ENCODE measurements around the gene CA5A. TPM values are rescaled to one million over a fixed set of nuclear protein-coding genes. Genes with fewer than 3 reads are reported as not detected.

The CA5A gene
- total and polyA plus RNA-seq, 2 of the 13 experiments (the other 11 are each of a cell fraction or from before 2014, with no cell fraction given): 66.8 to 106 TPM

DNA sequence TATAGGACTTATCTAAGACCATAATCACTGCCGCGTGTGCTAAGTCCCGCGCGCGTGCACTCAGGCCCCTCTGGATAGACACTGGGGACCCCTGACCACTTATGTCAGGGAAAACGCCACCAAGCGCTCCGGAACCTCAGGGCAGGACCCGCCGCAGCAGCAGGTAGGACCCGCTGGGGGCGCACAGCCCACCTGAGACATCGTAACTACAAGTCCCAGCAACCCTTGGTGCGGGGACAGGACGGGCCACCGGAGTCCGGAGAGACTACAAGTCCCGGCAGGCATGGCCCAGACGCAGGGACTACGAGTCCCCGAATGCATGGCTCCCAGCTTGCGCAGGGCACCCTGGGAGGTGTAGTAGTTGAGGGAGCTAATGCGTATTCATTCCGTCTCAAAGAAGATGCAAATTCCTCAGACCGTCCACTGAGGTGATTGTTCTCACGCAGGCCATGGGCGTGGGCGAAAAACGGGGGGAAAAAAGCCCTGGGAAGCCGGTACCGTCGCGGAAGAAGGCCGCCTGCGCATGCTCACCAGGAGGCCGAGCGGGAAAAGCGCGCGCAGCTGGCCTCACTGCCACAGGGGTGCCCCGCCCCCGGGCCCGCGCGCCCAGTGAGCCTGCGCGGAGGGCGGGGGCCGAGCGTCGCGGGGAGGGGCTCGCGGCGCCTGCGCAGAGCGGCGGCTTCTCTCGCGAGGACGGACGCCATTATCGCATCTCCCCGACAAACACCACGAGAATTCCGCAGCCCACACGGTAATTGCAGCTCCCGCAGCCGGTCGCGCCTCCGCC is 14.6 kb upstream of the CA5A start, which contains the start of gene BANP (continued):
- TF ChIP-seq EED (CRISPR knock-in tag; IDR thresholded peaks at IDR 0.05): 0 out of 2 replicates have a peak, but pooled peaks have one; percentile 55
- TF ChIP-seq, protein P1, sequence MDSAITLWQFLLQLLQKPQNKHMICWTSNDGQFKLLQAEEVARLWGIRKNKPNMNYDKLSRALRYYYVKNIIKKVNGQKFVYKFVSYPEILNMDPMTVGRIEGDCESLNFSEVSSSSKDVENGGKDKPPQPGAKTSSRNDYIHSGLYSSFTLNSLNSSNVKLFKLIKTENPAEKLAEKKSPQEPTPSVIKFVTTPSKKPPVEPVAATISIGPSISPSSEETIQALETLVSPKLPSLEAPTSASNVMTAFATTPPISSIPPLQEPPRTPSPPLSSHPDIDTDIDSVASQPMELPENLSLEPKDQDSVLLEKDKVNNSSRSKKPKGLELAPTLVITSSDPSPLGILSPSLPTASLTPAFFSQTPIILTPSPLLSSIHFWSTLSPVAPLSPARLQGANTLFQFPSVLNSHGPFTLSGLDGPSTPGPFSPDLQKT (CRISPR knock-in tag; IDR thresholded peaks at IDR 0.05; ENCODE audit: borderline replicate concordance): peak; percentile 73; the same call in 1 of the 2 replicates
- TF ChIP-seq, protein P2, sequence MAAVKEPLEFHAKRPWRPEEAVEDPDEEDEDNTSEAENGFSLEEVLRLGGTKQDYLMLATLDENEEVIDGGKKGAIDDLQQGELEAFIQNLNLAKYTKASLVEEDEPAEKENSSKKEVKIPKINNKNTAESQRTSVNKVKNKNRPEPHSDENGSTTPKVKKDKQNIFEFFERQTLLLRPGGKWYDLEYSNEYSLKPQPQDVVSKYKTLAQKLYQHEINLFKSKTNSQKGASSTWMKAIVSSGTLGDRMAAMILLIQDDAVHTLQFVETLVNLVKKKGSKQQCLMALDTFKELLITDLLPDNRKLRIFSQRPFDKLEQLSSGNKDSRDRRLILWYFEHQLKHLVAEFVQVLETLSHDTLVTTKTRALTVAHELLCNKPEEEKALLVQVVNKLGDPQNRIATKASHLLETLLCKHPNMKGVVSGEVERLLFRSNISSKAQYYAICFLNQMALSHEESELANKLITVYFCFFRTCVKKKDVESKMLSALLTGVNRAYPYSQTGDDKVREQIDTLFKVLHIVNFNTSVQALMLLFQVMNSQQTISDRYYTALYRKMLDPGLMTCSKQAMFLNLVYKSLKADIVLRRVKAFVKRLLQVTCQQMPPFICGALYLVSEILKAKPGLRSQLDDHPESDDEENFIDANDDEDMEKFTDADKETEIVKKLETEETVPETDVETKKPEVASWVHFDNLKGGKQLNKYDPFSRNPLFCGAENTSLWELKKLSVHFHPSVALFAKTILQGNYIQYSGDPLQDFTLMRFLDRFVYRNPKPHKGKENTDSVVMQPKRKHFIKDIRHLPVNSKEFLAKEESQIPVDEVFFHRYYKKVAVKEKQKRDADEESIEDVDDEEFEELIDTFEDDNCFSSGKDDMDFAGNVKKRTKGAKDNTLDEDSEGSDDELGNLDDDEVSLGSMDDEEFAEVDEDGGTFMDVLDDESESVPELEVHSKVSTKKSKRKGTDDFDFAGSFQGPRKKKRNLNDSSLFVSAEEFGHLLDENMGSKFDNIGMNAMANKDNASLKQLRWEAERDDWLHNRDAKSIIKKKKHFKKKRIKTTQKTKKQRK (IDR thresholded peaks at IDR 0.05; ENCODE audit: low read length): no peak
- peak; percentile 62 for TF ChIP-seq NCOA2 (CRISPR knock-in tag; IDR thresholded peaks at IDR 0.05)
- no peak for TF ChIP-seq HOXA7 (CRISPR knock-in tag; IDR thresholded peaks at IDR 0.05)
- TF ChIP-seq E2F5 (CRISPR knock-in tag; conservative IDR thresholded peaks at IDR 0.05): peak; percentile 74; the same call in 1 of the 2 replicates
- TF ChIP-seq PBX2 (CRISPR knock-in tag; IDR thresholded peaks at IDR 0.05): no peak
- no peak for TF ChIP-seq ZBTB42 (CRISPR knock-in tag; IDR thresholded peaks at IDR 0.05)
- TF ChIP-seq, protein P3, sequence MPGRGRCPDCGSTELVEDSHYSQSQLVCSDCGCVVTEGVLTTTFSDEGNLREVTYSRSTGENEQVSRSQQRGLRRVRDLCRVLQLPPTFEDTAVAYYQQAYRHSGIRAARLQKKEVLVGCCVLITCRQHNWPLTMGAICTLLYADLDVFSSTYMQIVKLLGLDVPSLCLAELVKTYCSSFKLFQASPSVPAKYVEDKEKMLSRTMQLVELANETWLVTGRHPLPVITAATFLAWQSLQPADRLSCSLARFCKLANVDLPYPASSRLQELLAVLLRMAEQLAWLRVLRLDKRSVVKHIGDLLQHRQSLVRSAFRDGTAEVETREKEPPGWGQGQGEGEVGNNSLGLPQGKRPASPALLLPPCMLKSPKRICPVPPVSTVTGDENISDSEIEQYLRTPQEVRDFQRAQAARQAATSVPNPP (CRISPR knock-in tag; IDR thresholded peaks at IDR 0.05): no peak
- TF ChIP-seq ZNF337 (CRISPR knock-in tag; IDR thresholded peaks at IDR 0.05; ENCODE audit: borderline replicate concordance, low read depth): 0 out of 2 replicates have a peak, but pooled peaks have one; percentile 76
- no peak for TF ChIP-seq ZNF564 (CRISPR knock-in tag; IDR thresholded peaks at IDR 0.05)
- peak; percentile 72; the same call in 1 of the 2 replicates for TF ChIP-seq ZNF333 (CRISPR knock-in tag; IDR thresholded peaks at IDR 0.05; ENCODE audit: borderline replicate concordance)
- TF ChIP-seq, protein P4, sequence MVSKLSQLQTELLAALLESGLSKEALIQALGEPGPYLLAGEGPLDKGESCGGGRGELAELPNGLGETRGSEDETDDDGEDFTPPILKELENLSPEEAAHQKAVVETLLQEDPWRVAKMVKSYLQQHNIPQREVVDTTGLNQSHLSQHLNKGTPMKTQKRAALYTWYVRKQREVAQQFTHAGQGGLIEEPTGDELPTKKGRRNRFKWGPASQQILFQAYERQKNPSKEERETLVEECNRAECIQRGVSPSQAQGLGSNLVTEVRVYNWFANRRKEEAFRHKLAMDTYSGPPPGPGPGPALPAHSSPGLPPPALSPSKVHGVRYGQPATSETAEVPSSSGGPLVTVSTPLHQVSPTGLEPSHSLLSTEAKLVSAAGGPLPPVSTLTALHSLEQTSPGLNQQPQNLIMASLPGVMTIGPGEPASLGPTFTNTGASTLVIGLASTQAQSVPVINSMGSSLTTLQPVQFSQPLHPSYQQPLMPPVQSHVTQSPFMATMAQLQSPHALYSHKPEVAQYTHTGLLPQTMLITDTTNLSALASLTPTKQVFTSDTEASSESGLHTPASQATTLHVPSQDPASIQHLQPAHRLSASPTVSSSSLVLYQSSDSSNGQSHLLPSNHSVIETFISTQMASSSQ (IDR thresholded peaks at IDR 0.05; ENCODE audit: low read depth): peak; percentile 72
- TF ChIP-seq, protein P4 (CRISPR knock-in tag; IDR thresholded peaks at IDR 0.05; ENCODE audit: borderline replicate concordance): peak; percentile 79; the same call in 1 of the 2 replicates
- no peak for TF ChIP-seq THAP7 (CRISPR knock-in tag; IDR thresholded peaks at IDR 0.05)
